Stomach (tissue), 4 donors: Measurements from ENCODE around the gene CDC123.

Source experiments
- POLR2A ChIP-seq, 4 donors: fragments of 450-650 bp; IDR thresholded peaks; one replicate each; pipeline ENCODE4 v1.6.1; 2016; ENCODE audit warnings: antibody characterized with exemption in 4 of 4, control low read depth in 2 of 4, mild to moderate bottlenecking in 1 of 4, moderate library complexity in 1 of 4
- TF ChIP-seq, protein P1 (sequence below), 7 experiments: fragments of 450-650 bp in 4 of 7; fragments of 200-600 bp in 3 of 7; sonication (generic) in 3 of 7; IDR thresholded peaks; one replicate each; pipeline ENCODE4 v1.5.1; 2016 to 2019; ENCODE audit warnings: antibody characterized with exemption in 7 of 7, control low read depth in 2 of 7, mild to moderate bottlenecking in 1 of 7

DNA sequence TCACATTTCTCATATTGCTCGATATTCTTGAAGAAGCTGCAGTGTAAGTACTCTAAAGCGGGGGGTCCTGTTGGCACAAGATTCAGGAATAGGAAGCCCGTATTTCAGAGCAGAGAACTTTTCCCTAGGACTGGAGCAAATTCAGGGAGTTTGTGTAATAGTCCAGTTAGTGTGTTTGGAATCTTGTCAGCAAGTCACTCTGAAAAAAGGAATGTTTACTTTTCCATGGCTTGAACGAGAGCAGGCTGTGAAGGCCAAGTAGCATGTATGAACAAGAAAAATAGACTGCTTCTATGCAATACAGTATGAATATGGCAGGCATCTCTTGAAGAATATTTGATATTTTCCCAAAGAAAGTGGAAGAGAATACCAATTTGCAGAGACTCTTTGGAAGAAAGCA lies 39.8 kb downstream of the CDC123 start:
- TF ChIP-seq, protein P1, sequence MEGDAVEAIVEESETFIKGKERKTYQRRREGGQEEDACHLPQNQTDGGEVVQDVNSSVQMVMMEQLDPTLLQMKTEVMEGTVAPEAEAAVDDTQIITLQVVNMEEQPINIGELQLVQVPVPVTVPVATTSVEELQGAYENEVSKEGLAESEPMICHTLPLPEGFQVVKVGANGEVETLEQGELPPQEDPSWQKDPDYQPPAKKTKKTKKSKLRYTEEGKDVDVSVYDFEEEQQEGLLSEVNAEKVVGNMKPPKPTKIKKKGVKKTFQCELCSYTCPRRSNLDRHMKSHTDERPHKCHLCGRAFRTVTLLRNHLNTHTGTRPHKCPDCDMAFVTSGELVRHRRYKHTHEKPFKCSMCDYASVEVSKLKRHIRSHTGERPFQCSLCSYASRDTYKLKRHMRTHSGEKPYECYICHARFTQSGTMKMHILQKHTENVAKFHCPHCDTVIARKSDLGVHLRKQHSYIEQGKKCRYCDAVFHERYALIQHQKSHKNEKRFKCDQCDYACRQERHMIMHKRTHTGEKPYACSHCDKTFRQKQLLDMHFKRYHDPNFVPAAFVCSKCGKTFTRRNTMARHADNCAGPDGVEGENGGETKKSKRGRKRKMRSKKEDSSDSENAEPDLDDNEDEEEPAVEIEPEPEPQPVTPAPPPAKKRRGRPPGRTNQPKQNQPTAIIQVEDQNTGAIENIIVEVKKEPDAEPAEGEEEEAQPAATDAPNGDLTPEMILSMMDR (IDR thresholded peaks at IDR 0.05), result no peak
- no peak for TF ChIP-seq POLR2A (IDR thresholded peaks at IDR 0.05)
